ENCODE data around the gene MEIS2. TPM values are rescaled to one million over a fixed set of nuclear protein-coding genes. Genes with fewer than 3 reads are reported as not detected.

MEIS2 gene
- total and polyA plus RNA-seq, 2 experiments from 2014 or later = 0.27 TPM; not detected in 1

GRCh38 chr15:37140531-37141058, 40.2 kb upstream of the MEIS2 start (continued):
- no peak for TF ChIP-seq POLR2AphosphoS5 (IDR thresholded peaks at IDR 0.05; ENCODE audit: low read depth)
- TF ChIP-seq ZNF331 (CRISPR knock-in tag; IDR thresholded peaks at IDR 0.05; ENCODE audit: low read depth) = no peak
- no peak for TF ChIP-seq ZNF462 (CRISPR knock-in tag; IDR thresholded peaks at IDR 0.05)
- TF ChIP-seq CREB1 (CRISPR knock-in tag; IDR thresholded peaks at IDR 0.05; ENCODE audit: low read depth) = no peak

GRCh38 chr15:37138591-37139215, 38.4 kb upstream of the MEIS2 start:
- Mint-ChIP-seq H3K36me3 (ENCODE audit: low read depth) (no peaks in the 10 kb centered on the region), H3K9me3 (no peaks in the 10 kb centered on the region), H3K27ac (no peak overlapping the region), H3K4me3 (no peak overlapping the region), H3K4me1 (peaks cover 5% of the 10 kb centered on the region), H3K27me3 (ENCODE audit: insufficient read depth, low read depth, poor library complexity) (no peaks in the 10 kb centered on the region)
- no peaks in the 10 kb centered on the region for H3K36me3 ChIP-seq (ENCODE audit: insufficient read depth)
- H3K4me1 ChIP-seq (ENCODE audit: insufficient read depth) = 0 out of 2 replicates have a peak, but pooled peaks cover 6% of the 10 kb centered on the region
- no peaks in the 10 kb centered on the region for H3K27me3 ChIP-seq (ENCODE audit: insufficient read depth)
- H3F3A ChIP-seq (replicated peaks; ENCODE audit: low read depth) = no peaks in the 10 kb centered on the region
- H2AFZ ChIP-seq = no peak overlapping the region
- H3K79me2 ChIP-seq (replicated peaks; ENCODE audit: insufficient read depth) = no peaks in the 10 kb centered on the region
- no peak overlapping the region for H3K4me3 ChIP-seq
- no peak for DNase-seq (ENCODE audit: low spot score)
- H3K9me2 ChIP-seq (ENCODE audit: insufficient read depth) = no peaks in the 10 kb centered on the region
- no peak overlapping the region for H3K4me2 ChIP-seq
- no peak overlapping the region for H3K27ac ChIP-seq (ENCODE audit: low read depth)
- no peak for ATAC-seq
- H4K20me1 ChIP-seq (replicated peaks; ENCODE audit: insufficient read depth) = no peaks in the 10 kb centered on the region
- TF ChIP-seq ZNF331 (CRISPR knock-in tag; IDR thresholded peaks at IDR 0.05; ENCODE audit: low read depth) (no peak), STAT1 (IDR thresholded peaks at IDR 0.05; ENCODE audit: unreplicated experiment) (no peak), CREB1 (CRISPR knock-in tag; IDR thresholded peaks at IDR 0.05; ENCODE audit: low read depth) (no peak), ZNF462 (CRISPR knock-in tag; IDR thresholded peaks at IDR 0.05) (no peak), EZH2phosphoT487 (IDR thresholded peaks at IDR 0.05; ENCODE audit: unreplicated experiment) (no peak)
